NB4 (cell line): ENCODE measurements around the gene CYP46A1.

Source experiments
- DNase-seq: peaks from one replicate; pipeline ENCODE4 v3.0.0; 2010; ENCODE audit warnings: low read depth
- H3K4me3 ChIP-seq: one replicate; pipeline ENCODE4 v1.5.1; 2011; ENCODE audit warnings: mild to moderate bottlenecking, low read depth, low read length, moderate library complexity
- MYC ChIP-seq: IDR thresholded peaks from 2 replicates; pipeline ENCODE4 v1.6.1; 2011; ENCODE audit warnings: low read depth, low read length
- POLR2A ChIP-seq: IDR thresholded peaks from 2 replicates; pipeline ENCODE4 v1.6.1; 2011; ENCODE audit warnings: mild to moderate bottlenecking; ENCODE audit not compliant: insufficient read length; ENCODE audit errors: extremely low read depth
- TF ChIP-seq, protein P1 (sequence below): IDR thresholded peaks from one replicate; pipeline ENCODE4 v1.5.1; 2012; ENCODE audit warnings: low read depth, low read length
- TF ChIP-seq, protein P2 (sequence below): IDR thresholded peaks from 2 replicates; pipeline ENCODE4 v1.6.1; 2011; ENCODE audit warnings: low read depth, low read length

Gene CYP46A1

DNA sequence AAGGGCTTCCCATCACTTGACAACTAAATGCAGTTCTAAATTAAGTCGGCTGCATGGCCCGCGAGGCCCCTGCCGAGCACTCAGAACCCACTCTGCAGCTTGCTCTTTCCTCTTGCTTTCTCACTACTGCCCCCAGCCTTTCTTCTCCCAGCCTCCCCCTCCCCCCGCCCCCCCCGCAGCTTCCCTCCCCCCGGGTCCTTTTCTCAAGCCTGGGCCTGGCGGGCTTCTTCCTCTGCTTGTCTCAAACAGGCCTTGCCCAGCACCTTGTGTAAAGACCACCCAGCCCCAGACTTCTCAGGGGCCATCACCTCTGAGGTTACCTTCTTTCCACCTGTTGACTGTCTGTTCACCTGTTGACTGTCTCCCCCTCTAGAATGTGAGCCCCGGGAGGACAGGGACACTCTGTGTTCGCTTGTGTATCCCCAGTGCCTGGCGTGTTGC lies 1.1 kb downstream of the CYP46A1 start:
- TF ChIP-seq, protein P1, sequence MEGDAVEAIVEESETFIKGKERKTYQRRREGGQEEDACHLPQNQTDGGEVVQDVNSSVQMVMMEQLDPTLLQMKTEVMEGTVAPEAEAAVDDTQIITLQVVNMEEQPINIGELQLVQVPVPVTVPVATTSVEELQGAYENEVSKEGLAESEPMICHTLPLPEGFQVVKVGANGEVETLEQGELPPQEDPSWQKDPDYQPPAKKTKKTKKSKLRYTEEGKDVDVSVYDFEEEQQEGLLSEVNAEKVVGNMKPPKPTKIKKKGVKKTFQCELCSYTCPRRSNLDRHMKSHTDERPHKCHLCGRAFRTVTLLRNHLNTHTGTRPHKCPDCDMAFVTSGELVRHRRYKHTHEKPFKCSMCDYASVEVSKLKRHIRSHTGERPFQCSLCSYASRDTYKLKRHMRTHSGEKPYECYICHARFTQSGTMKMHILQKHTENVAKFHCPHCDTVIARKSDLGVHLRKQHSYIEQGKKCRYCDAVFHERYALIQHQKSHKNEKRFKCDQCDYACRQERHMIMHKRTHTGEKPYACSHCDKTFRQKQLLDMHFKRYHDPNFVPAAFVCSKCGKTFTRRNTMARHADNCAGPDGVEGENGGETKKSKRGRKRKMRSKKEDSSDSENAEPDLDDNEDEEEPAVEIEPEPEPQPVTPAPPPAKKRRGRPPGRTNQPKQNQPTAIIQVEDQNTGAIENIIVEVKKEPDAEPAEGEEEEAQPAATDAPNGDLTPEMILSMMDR = no peak
- TF ChIP-seq, protein P2, sequence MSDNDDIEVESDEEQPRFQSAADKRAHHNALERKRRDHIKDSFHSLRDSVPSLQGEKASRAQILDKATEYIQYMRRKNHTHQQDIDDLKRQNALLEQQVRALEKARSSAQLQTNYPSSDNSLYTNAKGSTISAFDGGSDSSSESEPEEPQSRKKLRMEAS = no peak
- TF ChIP-seq MYC (no peak), POLR2A (no peak)
- DNase-seq = no peak
- H3K4me3 ChIP-seq = no peak overlapping the region

DNA sequence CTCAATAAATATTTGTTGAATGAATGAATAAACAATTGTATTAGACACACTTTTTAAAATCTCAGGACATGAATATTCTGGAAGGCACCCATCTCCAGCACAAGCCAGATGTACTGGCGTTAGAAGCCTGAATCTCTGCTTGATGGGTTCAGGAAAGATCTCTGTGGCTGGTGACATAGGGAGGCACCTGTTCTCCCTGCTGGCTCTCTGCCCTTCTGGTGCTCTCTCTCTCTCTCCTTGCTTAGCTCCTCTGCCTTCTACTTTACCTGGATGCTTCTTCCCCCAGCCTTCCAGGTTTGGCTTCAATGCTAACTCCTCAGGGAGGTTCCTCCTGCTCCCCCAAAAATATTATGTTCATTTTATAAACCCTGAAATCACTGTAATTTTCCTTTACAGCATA lies 1.5 kb downstream of the CYP46A1 start:
- no peak for DNase-seq
- TF ChIP-seq, protein P2 = no peak
- no peak for TF ChIP-seq MYC
- TF ChIP-seq, protein P1 = no peak
- TF ChIP-seq POLR2A = no peak
- H3K4me3 ChIP-seq = no peak overlapping the region

DNA sequence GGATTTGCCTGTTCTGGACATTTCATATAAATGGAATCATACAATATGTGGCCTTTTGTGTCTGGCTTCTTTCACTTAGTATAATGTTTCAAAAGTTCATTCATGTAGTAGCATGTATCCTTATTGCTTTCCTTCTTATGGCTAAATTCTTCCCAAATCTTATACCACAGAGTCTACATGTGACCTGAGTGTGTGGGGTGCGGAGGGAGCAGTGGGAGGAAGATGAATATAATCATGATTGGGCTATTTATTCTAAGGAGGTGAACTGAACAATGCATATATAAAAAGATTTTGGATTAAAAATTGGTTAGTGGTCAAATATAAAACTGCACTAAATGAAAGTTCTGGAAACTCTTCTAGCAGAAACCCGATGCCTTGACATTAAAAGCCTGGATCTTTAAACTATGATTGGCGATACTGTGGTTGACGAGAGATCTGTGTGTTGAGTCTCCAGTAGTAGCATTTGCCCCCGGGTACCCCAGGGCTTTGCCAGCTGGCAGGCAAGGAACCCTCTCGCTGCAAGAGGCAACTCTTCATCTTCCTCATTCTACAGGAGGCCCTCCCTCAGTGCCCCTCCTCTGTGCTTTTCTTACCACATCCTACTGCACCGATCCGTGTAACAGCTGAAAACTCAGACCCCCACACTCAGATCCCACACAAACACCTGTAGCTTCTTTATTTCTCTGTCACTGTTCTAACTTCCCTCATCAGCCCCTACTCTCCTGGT lies 2.6 kb downstream of the CYP46A1 start:
- TF ChIP-seq MYC (no peak), POLR2A (no peak)
- TF ChIP-seq, protein P1 = no peak
- TF ChIP-seq, protein P2 = no peak
- H3K4me3 ChIP-seq = no peak overlapping the region
- DNase-seq = peak; percentile 29

DNA sequence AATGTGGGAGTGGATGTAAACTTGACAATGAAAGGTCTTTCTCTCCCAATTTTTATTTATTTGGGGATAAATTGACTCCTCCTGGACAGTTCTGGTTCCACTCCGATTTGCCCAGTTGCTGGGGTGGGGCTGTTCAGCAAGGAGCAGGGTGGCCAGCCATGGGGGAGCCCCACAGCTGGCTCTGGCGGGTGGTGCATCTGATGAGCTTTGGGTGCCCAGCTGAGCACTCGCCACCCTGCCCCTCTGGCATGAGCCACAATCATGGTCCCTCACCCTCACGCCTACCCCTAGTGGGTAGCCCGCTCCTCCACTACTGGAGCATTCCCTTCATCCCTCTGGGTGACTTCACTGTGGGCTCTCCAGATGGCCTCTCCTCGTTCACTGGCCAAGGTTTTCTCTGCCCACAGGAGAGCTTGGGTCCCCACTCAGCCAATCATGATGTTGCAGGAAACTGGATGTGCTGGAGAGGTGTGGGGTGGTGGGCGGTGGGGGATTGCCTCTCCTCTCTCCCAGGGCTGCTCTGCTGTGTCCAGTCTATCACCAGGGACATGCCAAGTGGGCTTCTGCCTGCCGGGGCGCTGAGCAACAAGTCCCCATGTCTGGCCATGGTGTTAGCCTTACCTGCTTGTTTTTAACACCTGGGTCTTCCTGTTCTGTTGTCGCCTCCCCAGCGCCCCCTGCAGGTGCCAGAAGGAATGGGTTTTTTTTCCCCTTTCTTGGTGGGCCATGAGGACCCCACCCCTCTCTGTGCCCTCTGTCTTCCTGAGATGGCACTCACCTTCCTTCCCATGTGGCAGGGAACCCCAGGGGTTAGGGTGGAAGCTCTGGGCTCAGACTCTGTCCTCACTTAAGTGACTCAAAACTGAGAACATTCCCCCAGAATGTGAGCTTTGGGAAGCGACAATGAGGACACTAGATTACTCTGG lies 3.4 kb downstream of the CYP46A1 start:
- no peak overlapping the region for H3K4me3 ChIP-seq
- DNase-seq = no peak
- TF ChIP-seq, protein P1 = peak; percentile 69
- TF ChIP-seq, protein P2 = no peak

DNA sequence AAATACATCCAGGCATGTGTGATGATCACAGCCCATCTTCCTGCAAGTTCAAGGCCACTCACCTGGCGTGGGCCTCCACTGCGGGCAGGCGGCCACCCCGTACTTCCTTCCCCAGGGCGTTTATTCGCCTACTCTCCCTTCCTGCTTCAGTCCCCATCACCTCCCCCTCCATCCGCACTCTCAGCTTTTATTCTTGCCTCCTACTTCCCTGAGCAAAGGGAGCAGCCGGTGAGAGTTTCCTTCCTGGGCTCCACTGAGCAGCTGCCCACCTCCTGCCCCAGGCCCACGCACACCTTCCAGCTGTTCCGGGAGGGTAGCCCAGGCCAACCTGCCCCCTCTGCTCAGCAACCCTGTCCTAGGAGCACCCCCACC lies 4.1 kb downstream of the CYP46A1 start:
- TF ChIP-seq MYC (no peak), POLR2A (no peak)
- TF ChIP-seq, protein P2 = no peak
- TF ChIP-seq, protein P1 = no peak
- no peak for DNase-seq
- no peak overlapping the region for H3K4me3 ChIP-seq
